Erythroblast (primary cell): Measurements from ENCODE around the gene TRPM4.
"Not testable (repeated sequence)": the region's sequence is repeated elsewhere in the genome, so short reads cannot be mapped to it uniquely, and the experiment has no call there.

Experiments used
- DNase-seq, 2 experiments: peaks; one replicate each; lab custom pipeline; 2025; lab: John Stamatoyannopoulos, UW
- GATA1 ChIP-seq: IDR thresholded peaks from 2 replicates; pipeline ENCODE4 v1.6.1; 2011; ENCODE audit warnings: low read depth, mild to moderate bottlenecking, control low read depth, low read length, moderate library complexity
- POLR2A ChIP-seq: IDR thresholded peaks from 2 replicates; pipeline ENCODE4 v1.6.1; 2011; ENCODE audit warnings: mild to moderate bottlenecking, low read length

TRPM4 gene

GRCh38 chr19:49168421-49168820 lies 10.8 kb downstream of the TRPM4 start:
- TF ChIP-seq POLR2A (no peak), GATA1 (no peak)
- DNase-seq = no peak

GRCh38 chr19:49173198-49173597 lies 15.6 kb downstream of the TRPM4 start:
- TF ChIP-seq GATA1 (no peak), POLR2A (no peak)
- DNase-seq = no peak

- DNase-seq = no peak
- no peak for TF ChIP-seq POLR2A
These were observed 23.1 kb downstream of the TRPM4 start for GRCh38 chr19:49180659-49181058.

GRCh38 chr19:49182010-49182847 lies 24.6 kb downstream of the TRPM4 start:
- DNase-seq = not testable (repeated sequence)

GRCh38 chr19:49182848-49183375 lies 25.3 kb downstream of the TRPM4 start:
- TF ChIP-seq POLR2A = no peak
- DNase-seq = no peak

GRCh38 chr19:49186108-49186507 lies 28.5 kb downstream of the TRPM4 start:
- TF ChIP-seq POLR2A (no peak), GATA1 (no peak)
- no peak for DNase-seq

GRCh38 chr19:49188626-49189200 lies 31.1 kb downstream of the TRPM4 start:
- DNase-seq = no peak
- TF ChIP-seq POLR2A (no peak), GATA1 (no peak)

- no peak for TF ChIP-seq POLR2A
- no peak for TF ChIP-seq GATA1
These were observed 31.7 kb downstream of the TRPM4 start for GRCh38 chr19:49189259-49189658.

GRCh38 chr19:49190781-49191180 lies 33.2 kb downstream of the TRPM4 start:
- TF ChIP-seq POLR2A (no peak), GATA1 (no peak)
- no peak for DNase-seq

More at GRCh38 chr19:49189259-49189658, 31.7 kb downstream of the TRPM4 start:
- DNase-seq = no peak

- DNase-seq = no peak
- TF ChIP-seq POLR2A = no peak
- TF ChIP-seq GATA1 = no peak
These were observed 36.3 kb downstream of the TRPM4 start for GRCh38 chr19:49193822-49194394.

- TF ChIP-seq POLR2A (no peak), GATA1 (no peak)
These were observed 36.8 kb downstream of the TRPM4 start for GRCh38 chr19:49194408-49194807.

GRCh38 chr19:49196527-49197240 lies 39.1 kb downstream of the TRPM4 start:
- no peak for DNase-seq
- TF ChIP-seq POLR2A (no peak), GATA1 (no peak)

More at GRCh38 chr19:49194408-49194807, 36.8 kb downstream of the TRPM4 start:
- DNase-seq = no peak

GRCh38 chr19:49200238-49200862 lies 42.8 kb downstream of the TRPM4 start:
- peak in 1 of 2 experiments; percentile 32 for DNase-seq

More at GRCh38 chr19:49200238-49200862, 42.8 kb downstream of the TRPM4 start:
- TF ChIP-seq GATA1 (no peak), POLR2A (no peak)
